Subcutaneous abdominal adipose tissue (tissue), 5 donors: ENCODE data around the gene HOXC11.

ENCODE experiments used
- H3K27ac ChIP-seq: one replicate; pipeline ENCODE4 v1.7.0; 2013; ENCODE audit warnings: low read depth, mild to moderate bottlenecking, inconsistent platforms, low read length, moderate library complexity
- H3K27me3 ChIP-seq, 5 donors: one replicate each; pipeline ENCODE4 v1.7.0; 2013; ENCODE audit warnings: low read length in 5 of 5, inconsistent platforms in 1 of 5; ENCODE audit not compliant: control insufficient read depth in 5 of 5, insufficient read depth in 4 of 5
- H3K36me3 ChIP-seq, 5 donors: one replicate each; pipeline ENCODE4 v1.7.0; 2013; ENCODE audit warnings: low read length in 5 of 5; ENCODE audit not compliant: control insufficient read depth in 5 of 5, insufficient read depth in 5 of 5
- H3K4me1 ChIP-seq, 5 donors: one replicate each; pipeline ENCODE4 v1.7.0; 2013; ENCODE audit warnings: low read length in 5 of 5, mild to moderate bottlenecking in 3 of 5, moderate library complexity in 1 of 5; ENCODE audit not compliant: control insufficient read depth in 5 of 5, insufficient read depth in 5 of 5
- H3K4me3 ChIP-seq, 5 donors: one replicate each; pipeline ENCODE4 v1.7.0; 2013; ENCODE audit warnings: low read length in 5 of 5, low read depth in 1 of 5
- H3K9ac ChIP-seq, 5 donors: one replicate each; pipeline ENCODE4 v1.7.0; 2013; ENCODE audit warnings: low read length in 5 of 5, mild to moderate bottlenecking in 4 of 5, moderate library complexity in 3 of 5
- H3K9me3 ChIP-seq, 5 donors: one replicate each; pipeline ENCODE4 v1.7.0; 2013; ENCODE audit warnings: low read length in 5 of 5; ENCODE audit not compliant: control insufficient read depth in 5 of 5
- donor health status: healthy.
- donor health status: healthy.
- donor health status: healthy.
- donor health status: healthy.
- donor health status: healthy.

Gene HOXC11

GRCh38 chr12:53965281-53966084 is 7.4 kb upstream of the HOXC11 start:
- Histone ChIP-seq H3K36me3 (no peaks in the 10 kb centered on the region), H3K4me3 (no peak overlapping the region), H3K27ac (no peak overlapping the region), H3K4me1 (peaks cover 0 to 17% (median 15%) of the 10 kb centered on the region in 5 donors), H3K9ac (no peak overlapping the region), H3K27me3 (peaks cover 83 to 100% (median 89%) of the 10 kb centered on the region in 5 donors), H3K9me3 (peaks cover 0 to under 1% (median 0%) of the 10 kb centered on the region in 5 donors)

- no peak overlapping the region for H3K9ac ChIP-seq
Observed at GRCh38 chr12:53966085-53966384, 6.9 kb upstream of the HOXC11 start.

GRCh38 chr12:53966385-53967133 is 6.4 kb upstream of the HOXC11 start:
- Histone ChIP-seq H3K36me3 (no peaks in the 10 kb centered on the region), H3K27ac (no peak overlapping the region), H3K4me3 (peak overlapping the region in 2 of 5 donors; percentile 9 to 17), H3K9me3 (no peaks in the 10 kb centered on the region), H3K9ac (no peak overlapping the region), H3K4me1 (peaks cover 0 to 13% (median 8%) of the 10 kb centered on the region in 5 donors), H3K27me3 (peaks cover 77 to 100% (median 90%) of the 10 kb centered on the region in 5 donors)

More at GRCh38 chr12:53966085-53966384, 6.9 kb upstream of the HOXC11 start:
- Histone ChIP-seq H3K36me3 (no peaks in the 10 kb centered on the region), H3K9me3 (no peaks in the 10 kb centered on the region), H3K27me3 (peaks cover 81 to 100% (median 90%) of the 10 kb centered on the region in 5 donors), H3K4me1 (peaks cover 0 to 14% (median 12%) of the 10 kb centered on the region in 5 donors), H3K27ac (no peak overlapping the region), H3K4me3 (peak overlapping the region in 1 of 5 donors; percentile 17)

- Histone ChIP-seq H3K4me3 (no peak overlapping the region), H3K27me3 (peaks cover 77 to 100% (median 90%) of the 10 kb centered on the region in 5 donors)
Observed at GRCh38 chr12:53967421-53967925, 5.5 kb upstream of the HOXC11 start.

DNA sequence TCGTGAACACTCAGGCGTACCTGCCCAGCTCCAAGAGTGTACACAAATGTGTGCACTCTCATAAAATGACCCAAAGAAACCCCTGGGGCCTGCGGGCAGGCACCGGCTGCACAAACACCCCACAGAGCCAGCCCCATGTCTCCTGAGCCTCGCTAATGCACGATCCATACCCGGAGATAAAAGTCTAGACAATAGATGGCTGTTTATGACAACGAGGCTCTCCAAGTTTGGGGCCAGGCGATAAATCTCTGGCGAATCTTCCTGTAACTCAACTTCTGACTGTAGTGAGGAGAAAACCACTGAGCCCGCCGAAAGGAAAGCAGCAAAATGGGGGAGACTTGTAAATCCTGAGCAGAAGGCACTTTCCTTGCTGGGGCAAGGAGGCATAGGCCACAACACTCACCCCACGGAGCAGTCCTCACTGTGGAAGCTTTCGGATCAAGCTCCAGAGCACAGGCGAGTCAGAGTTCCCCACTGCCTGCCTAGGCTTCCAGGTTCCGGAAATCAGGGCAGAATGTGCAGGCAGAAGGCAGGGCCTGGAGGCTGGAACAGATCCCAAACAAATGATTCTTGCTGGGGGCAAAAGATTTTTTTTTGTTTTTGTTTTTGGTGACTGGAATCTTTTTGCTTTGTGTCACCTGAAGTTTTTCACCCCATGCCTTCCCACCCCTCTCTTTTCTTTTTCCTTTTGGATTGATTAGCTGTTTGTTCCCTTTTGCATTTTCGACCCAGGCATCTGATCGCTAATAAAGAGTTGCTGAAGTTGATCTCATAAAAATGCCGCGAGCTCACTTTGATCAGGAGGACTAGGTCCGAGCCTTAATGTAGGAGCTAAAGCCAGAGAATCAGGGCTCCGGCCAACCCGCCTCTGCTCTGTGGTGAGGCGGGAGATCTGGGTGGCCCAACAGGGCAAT is 4.5 kb upstream of the HOXC11 start:
- Histone ChIP-seq H3K36me3 (no peaks in the 10 kb centered on the region), H3K4me3 (no peak overlapping the region), H3K27me3 (peaks cover 77 to 100% (median 89%) of the 10 kb centered on the region in 5 donors), H3K9me3 (peaks cover 0 to 4% (median 0%) of the 10 kb centered on the region in 5 donors), H3K27ac (no peak overlapping the region), H3K9ac (no peak overlapping the region), H3K4me1 (peaks cover 0 to 20% (median 14%) of the 10 kb centered on the region in 5 donors)

More at GRCh38 chr12:53967421-53967925, 5.5 kb upstream of the HOXC11 start:
- no peaks in the 10 kb centered on the region for H3K36me3 ChIP-seq
- peaks cover 0 to 13% (median 8%) of the 10 kb centered on the region in 5 donors for H3K4me1 ChIP-seq
- no peak overlapping the region for H3K9ac ChIP-seq
- H3K9me3 ChIP-seq = no peaks in the 10 kb centered on the region
- H3K27ac ChIP-seq = no peak overlapping the region

DNA sequence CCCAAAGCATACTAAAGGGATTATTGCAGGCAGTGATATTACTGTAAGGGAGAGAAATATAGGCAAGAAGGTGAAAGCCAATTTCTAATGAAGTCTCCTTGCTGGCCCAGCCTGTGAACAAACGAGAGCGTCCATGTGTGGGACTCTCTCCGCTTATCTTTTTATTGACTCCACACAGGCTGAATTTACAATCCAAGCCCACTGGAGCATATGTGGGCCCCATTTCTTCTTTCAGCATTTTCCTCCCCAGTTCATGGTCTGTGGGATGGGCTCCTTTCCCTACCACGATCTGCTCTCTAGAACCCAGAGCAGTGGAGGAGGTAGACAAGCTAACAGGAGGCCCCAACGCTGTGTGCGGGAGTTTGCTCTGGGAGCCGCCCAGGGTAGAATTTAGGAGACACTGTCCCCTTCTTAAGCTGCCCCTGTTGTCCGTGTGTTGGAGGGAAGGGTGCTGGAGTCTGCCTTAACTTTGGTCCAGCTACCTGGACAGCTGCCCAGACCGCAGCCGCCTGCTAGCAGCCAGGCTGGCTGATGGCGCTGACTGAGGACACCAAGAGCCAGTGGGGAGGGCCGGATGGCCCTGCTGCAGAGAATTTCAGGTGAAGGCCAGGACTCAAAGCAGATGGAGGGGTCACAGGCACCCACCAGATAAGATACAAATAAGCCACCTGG is 3.2 kb upstream of the HOXC11 start:
- Histone ChIP-seq H3K27me3 (peaks cover 65 to 95% (median 81%) of the 10 kb centered on the region in 5 donors), H3K36me3 (no peaks in the 10 kb centered on the region), H3K4me3 (no peak overlapping the region), H3K4me1 (peaks cover 0 to 26% (median 22%) of the 10 kb centered on the region in 5 donors), H3K27ac (no peak overlapping the region), H3K9ac (no peak overlapping the region), H3K9me3 (peaks cover 0 to 4% (median 0%) of the 10 kb centered on the region in 5 donors)

- H3K27me3 ChIP-seq = peaks cover 58 to 93% (median 75%) of the 10 kb centered on the region in 5 donors
- H3K27ac ChIP-seq = no peak overlapping the region
- H3K4me1 ChIP-seq = peaks cover 0 to 31% (median 28%) of the 10 kb centered on the region in 5 donors
- H3K4me3 ChIP-seq = no peak overlapping the region
- no peak overlapping the region for H3K9ac ChIP-seq
- H3K36me3 ChIP-seq = no peaks in the 10 kb centered on the region
- peaks cover 0 to 4% (median 0%) of the 10 kb centered on the region in 5 donors for H3K9me3 ChIP-seq
Observed at GRCh38 chr12:53970451-53970850, 2.5 kb upstream of the HOXC11 start.

GRCh38 chr12:53971129-53971528 is 1.8 kb upstream of the HOXC11 start:
- H3K4me1 ChIP-seq = peaks cover 0 to 32% (median 30%) of the 10 kb centered on the region in 5 donors
- no peaks in the 10 kb centered on the region for H3K36me3 ChIP-seq
- peaks cover 0 to 4% (median 0%) of the 10 kb centered on the region in 5 donors for H3K9me3 ChIP-seq
- H3K9ac ChIP-seq = no peak overlapping the region
- H3K4me3 ChIP-seq = no peak overlapping the region
- H3K27ac ChIP-seq = no peak overlapping the region
- H3K27me3 ChIP-seq = peaks cover 53 to 92% (median 81%) of the 10 kb centered on the region in 5 donors

- Histone ChIP-seq H3K27ac (no peak overlapping the region), H3K4me3 (no peak overlapping the region), H3K9me3 (peaks cover 0 to 4% (median 0%) of the 10 kb centered on the region in 5 donors), H3K9ac (no peak overlapping the region), H3K27me3 (peaks cover 52 to 92% (median 80%) of the 10 kb centered on the region in 5 donors), H3K4me1 (peaks cover 0 to 27% (median 25%) of the 10 kb centered on the region in 5 donors), H3K36me3 (no peaks in the 10 kb centered on the region)
Observed at GRCh38 chr12:53971686-53972085, 1.2 kb upstream of the HOXC11 start.
